ENCODE measurements around the gene PFN3. TPM values are rescaled to one million over a fixed set of nuclear protein-coding genes. Genes with fewer than 3 reads are reported as not detected.

PFN3 gene, protein sequence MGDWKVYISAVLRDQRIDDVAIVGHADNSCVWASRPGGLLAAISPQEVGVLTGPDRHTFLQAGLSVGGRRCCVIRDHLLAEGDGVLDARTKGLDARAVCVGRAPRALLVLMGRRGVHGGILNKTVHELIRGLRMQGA
- total RNA-seq (not detected), total RNA-seq (0 to 0.05 (median 0) reads per million in 29 experiments)
- total RNA-seq (2013): not detected

DNA sequence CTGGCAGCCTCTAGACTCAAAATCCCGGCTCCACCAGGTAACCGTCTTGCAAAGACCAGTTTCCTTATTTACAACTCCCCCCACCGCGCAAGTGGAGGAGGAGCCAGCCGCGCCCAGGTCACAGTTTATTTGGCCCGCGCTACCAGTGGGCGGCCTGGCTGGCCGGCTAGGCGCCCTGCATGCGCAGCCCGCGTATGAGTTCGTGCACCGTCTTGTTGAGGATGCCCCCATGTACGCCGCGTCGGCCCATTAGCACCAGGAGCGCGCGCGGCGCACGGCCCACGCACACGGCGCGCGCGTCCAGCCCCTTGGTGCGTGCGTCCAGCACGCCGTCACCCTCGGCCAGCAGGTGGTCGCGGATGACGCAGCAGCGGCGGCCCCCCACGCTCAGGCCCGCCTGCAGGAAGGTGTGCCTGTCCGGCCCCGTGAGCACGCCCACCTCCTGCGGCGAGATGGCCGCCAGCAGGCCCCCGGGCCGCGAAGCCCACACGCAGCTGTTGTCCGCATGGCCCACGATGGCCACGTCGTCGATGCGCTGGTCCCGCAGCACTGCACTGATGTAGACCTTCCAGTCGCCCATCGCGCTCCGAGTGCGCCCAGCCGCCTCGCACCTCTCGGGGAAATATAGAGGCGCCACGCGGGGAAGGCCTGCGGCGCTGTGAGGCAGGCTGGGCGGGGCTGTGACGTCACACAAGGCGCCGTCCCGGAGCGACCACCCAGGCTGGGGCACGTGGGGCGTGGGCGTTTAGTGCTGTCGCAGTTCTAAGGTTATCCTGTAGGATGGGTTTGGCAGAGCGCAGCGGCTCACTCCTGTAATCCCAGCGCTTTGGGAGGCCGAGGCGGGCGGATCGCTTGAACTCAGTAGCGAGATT is at the start of gene PFN3:
Gene PFN3 (minus strand): TSS at position 665 of the 872 bp plus-strand sequence. CDS start 85 bp downstream, at position 580.
- ChIA-PET CTCF (no interaction called here), POLR2A (no interaction called here)
- no peak within 1 kb of the TSS for H3K27ac ChIP-seq (ENCODE audit: low read length)
- H3K27me3 ChIP-seq (replicated peaks in 1 of 2; ENCODE audit: control insufficient read depth in 2 of 2, extremely low read depth in 1 of 2, insufficient read depth in 2 of 2, low read length in 1 of 2): peaks cover 7 to 19% of the 10 kb centered on the region in 2 experiments
- no peaks in the 10 kb centered on the region for H3K9me3 ChIP-seq
- Mint-ChIP-seq H3K4me1 (peaks cover 24 to 25% (median 25%) of the 10 kb centered on the region in 3 donors), H3K9me3 (no peaks in the 10 kb centered on the region), H3K4me3 (no peak within 1 kb of the TSS), H3K36me3 (no peaks in the 10 kb centered on the region), H3K27ac (no peak within 1 kb of the TSS), H3K27me3 (no peaks in the 10 kb centered on the region)
- peaks cover 22 to 33% of the 10 kb centered on the region in 2 experiments for H3K4me1 ChIP-seq (ENCODE audit: control insufficient read depth in 1 of 2, extremely low read depth in 1 of 2, insufficient read depth in 2 of 2, low read length in 2 of 2)
- DNase-seq (no peak), ATAC-seq (replicated peaks in 1 of 4) (no peak)
- no peaks in the 10 kb centered on the region for H3K36me3 ChIP-seq (ENCODE audit: control insufficient read depth in 2 of 2, extremely low read depth in 1 of 2, insufficient read depth in 1 of 2, low read length in 1 of 2)
- no peak within 1 kb of the TSS for H3K4me3 ChIP-seq (ENCODE audit: control insufficient read depth in 1 of 2, extremely low read depth in 1 of 2, low read length in 1 of 2)
- 77% methylated on average over 84 of the region's 92 CpGs for WGBS (ENCODE audit: insufficient coverage)

DNA sequence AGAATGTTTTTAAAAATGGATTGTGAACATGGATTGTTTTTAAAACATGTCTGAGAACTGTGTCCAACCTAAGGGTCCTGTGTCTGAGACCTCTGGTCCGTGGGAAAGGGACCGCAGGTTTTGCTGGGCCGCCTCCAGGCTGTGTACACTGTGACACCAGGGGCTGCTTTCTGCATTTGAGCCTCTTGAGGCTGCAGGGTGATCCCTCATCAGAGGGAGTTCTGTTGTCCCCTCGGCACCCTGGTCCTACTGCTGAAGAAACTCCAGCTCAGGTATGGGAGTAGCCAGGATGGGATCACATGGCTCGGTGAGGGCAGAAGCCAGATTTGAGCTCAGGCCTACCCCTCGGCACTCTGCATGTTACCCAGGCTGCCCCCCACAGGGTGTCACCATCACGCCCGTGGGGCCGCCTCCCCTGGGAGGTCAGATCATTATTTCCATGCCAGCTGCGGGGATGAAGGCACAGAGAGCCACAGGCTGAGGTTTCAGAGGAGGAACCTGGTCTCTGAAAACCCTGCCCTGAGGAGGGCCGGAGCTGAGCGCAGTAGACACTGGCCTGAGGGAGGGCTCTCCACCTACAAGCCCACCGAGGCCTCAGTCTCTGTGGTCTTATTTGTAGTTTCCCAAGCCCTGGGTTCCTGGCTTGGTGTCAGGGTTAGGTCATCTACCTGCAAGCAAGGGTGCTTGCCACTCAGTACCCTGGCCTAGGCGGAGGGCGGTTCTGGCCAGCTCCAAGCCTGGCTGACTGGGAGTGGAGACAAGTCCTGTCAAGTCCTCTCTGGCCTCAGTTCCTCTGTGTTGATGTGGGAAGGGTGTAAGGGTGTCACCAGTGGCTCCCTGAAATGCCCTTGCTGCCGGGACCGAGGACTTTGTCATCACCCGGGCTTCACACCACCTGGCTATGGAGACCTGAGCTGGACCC is 48.9 kb upstream of the PFN3 start:
- H3K27ac Mint-ChIP-seq: no peak overlapping the region
- CTCF ChIA-PET: interaction anchor here in 1 of 2 donors (3.1 kb wide), 1 partner anchor 46 kb away, joined by 19 read pairs; no protein-coding TSS in a partner anchor
- H3K4me3 Mint-ChIP-seq: peak overlapping the region in 1 of 3 donors; percentile 65
- H3K27ac ChIP-seq (ENCODE audit: low read length): no peak overlapping the region
- no peaks in the 10 kb centered on the region for H3K27me3 Mint-ChIP-seq
- H3K4me1 Mint-ChIP-seq: peaks cover 50 to 54% (median 53%) of the 10 kb centered on the region in 3 donors
- peaks cover 19 to 69% of the 10 kb centered on the region in 2 experiments for H3K4me1 ChIP-seq (ENCODE audit: control insufficient read depth in 1 of 2, extremely low read depth in 1 of 2, insufficient read depth in 2 of 2, low read length in 2 of 2)
- H3K4me3 ChIP-seq (ENCODE audit: control insufficient read depth in 1 of 2, extremely low read depth in 1 of 2, low read length in 1 of 2): no peak overlapping the region
- 81% methylated on average over 16 of the region's 18 CpGs for WGBS (ENCODE audit: insufficient coverage)
- no peaks in the 10 kb centered on the region for H3K9me3 Mint-ChIP-seq
- H3K27me3 ChIP-seq (replicated peaks in 1 of 2; ENCODE audit: control insufficient read depth in 2 of 2, extremely low read depth in 1 of 2, insufficient read depth in 2 of 2, low read length in 1 of 2): peaks cover 0 to 4% of the 10 kb centered on the region in 2 experiments
- no peaks in the 10 kb centered on the region for H3K36me3 Mint-ChIP-seq
- ATAC-seq (replicated peaks in 1 of 4) (no peak), DNase-seq (no peak)
- POLR2A ChIA-PET: interaction anchor here (0.6 to 1.3 kb wide), 2 partner anchors 28 to 40 kb away, joined by 3 to 8 read pairs; partner anchors contain the start of gene F12 (in 1 of the 2)
- no peaks in the 10 kb centered on the region for H3K36me3 ChIP-seq (ENCODE audit: control insufficient read depth in 2 of 2, extremely low read depth in 1 of 2, insufficient read depth in 1 of 2, low read length in 1 of 2)
- H3K9me3 ChIP-seq: no peaks in the 10 kb centered on the region

DNA sequence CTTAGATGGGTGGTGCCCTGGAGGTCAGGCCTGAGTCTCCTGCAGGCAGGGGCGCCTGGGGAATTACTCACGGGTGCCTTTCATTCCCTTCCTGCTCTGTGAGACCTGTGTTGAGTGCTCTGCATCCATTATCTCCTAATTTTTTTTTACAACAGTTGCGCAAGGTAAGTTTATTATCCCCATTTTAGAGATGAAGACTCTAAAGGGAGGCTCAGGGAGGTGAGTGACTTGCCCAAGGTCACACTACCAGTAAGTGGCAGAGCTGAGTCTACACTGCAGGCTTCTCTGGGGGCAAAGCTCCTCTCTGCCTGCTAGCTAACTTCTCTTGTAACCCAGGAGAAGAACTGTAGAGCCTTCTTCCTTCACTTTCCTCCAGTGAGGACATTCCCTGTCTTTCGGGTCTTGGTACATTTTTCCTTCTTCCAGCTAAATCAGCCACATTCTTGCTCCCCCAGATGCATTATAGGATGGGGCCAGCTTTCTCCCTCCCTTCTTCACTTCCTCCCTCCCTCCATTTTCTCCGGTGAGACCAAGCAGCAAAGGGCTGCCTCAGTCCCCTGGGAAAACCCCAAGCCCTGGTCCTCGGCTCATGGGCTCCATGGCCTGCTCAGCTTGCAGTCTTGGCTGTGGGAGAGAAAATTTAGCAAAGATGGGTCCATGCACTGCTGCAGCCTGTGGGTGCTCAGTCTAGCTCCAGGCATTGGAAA is 47.9 kb upstream of the PFN3 start:
- H3K36me3 Mint-ChIP-seq: no peaks in the 10 kb centered on the region

DNA sequence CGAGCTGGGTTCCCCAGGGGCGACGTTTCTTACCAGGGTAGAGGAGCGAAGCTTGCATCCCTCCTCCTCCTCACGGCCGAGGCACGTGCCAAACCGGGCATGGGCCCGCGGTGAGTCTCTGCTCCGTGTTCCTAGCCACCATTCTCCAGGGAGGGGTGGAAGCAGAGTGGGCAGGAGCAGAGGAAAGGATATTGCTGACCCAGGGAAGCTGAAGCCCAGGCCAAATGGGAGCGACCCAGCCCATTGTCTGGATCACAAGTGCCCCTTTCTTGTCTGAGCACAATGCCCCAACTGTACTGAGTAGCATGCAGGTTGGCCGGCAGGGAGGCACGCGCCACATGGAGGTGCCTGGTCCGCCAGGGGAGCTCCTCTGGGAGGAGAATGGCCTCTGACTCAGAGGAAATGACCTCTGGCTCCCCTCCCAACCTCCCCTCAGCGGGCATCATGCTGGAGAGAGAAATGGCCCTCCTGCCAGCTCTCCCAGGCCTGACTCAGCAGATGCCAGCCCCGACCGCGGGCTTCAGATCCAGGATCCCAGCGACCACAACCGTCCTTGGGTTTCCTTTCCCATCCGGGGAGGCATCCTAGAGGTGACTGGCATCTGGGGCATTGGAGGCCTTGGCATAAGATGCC is 47.3 kb upstream of the PFN3 start:
- ChIA-PET CTCF (interaction anchor here (1.4 to 5.0 kb wide), 4 partner anchors 21 to 58 kb away, joined by 4 to 20 read pairs (median 12); partner anchors contain the start of gene GRK6 (in 1 of the 2)), POLR2A (interaction anchor here (0.6 to 3.0 kb wide), 2 partner anchors 16 to 1415 kb away, joined by 5 to 27 read pairs; no protein-coding TSS in a partner anchor)
- Histone ChIP-seq H3K36me3 (ENCODE audit: control insufficient read depth in 2 of 2, extremely low read depth in 1 of 2, insufficient read depth in 1 of 2, low read length in 1 of 2) (peaks cover 0 to 6% of the 10 kb centered on the region in 2 donors), H3K4me1 (ENCODE audit: control insufficient read depth in 1 of 2, extremely low read depth in 1 of 2, insufficient read depth in 2 of 2, low read length in 2 of 2) (peaks cover 19 to 65% of the 10 kb centered on the region in 2 experiments), H3K27me3 (replicated peaks in 1 of 2; ENCODE audit: control insufficient read depth in 2 of 2, extremely low read depth in 1 of 2, insufficient read depth in 2 of 2, low read length in 1 of 2) (peaks cover 0 to 2% of the 10 kb centered on the region in 2 experiments), H3K4me3 (ENCODE audit: control insufficient read depth in 1 of 2, extremely low read depth in 1 of 2, low read length in 1 of 2) (peak overlapping the region in 1 of 2 donors; percentile 40), H3K27ac (ENCODE audit: low read length) (peak overlapping the region; percentile 38), H3K9me3 (no peaks in the 10 kb centered on the region)
- no peak for DNase-seq
- Mint-ChIP-seq H3K4me1 (peaks cover 49 to 51% (median 49%) of the 10 kb centered on the region in 3 donors), H3K36me3 (no peaks in the 10 kb centered on the region), H3K27me3 (no peaks in the 10 kb centered on the region), H3K27ac (peak overlapping the region; percentile 55 to 61), H3K4me3 (peak overlapping the region; percentile 50 to 69 (median 65)), H3K9me3 (no peaks in the 10 kb centered on the region)
- ATAC-seq (replicated peaks in 1 of 4): peak in 1 of 4 experiments; percentile 2
- 46% methylated on average over 8 of the region's 23 CpGs for WGBS (ENCODE audit: insufficient coverage)

More for the DNA sequence above, 47.9 kb upstream of the PFN3 start:
- H3K4me3 Mint-ChIP-seq: peak overlapping the region; percentile 46 to 69 (median 65)
- no peaks in the 10 kb centered on the region for H3K9me3 ChIP-seq
- peaks cover 50 to 54% (median 53%) of the 10 kb centered on the region in 3 donors for H3K4me1 Mint-ChIP-seq
- ChIA-PET CTCF (interaction anchor here (1.4 to 3.1 kb wide), 2 partner anchors 45 to 46 kb away, joined by 4 to 19 read pairs; no protein-coding TSS in a partner anchor), POLR2A (interaction anchor here in 1 of 2 donors (0.6 kb wide), 1 partner anchor 22 kb away, joined by 5 read pairs; the partner anchor contains the start of gene GRK6)
- peak overlapping the region; percentile 36 to 71 for H3K27ac Mint-ChIP-seq
- H3K36me3 ChIP-seq (ENCODE audit: control insufficient read depth in 2 of 2, extremely low read depth in 1 of 2, insufficient read depth in 1 of 2, low read length in 1 of 2): no peaks in the 10 kb centered on the region
- H3K27me3 ChIP-seq (replicated peaks in 1 of 2; ENCODE audit: control insufficient read depth in 2 of 2, extremely low read depth in 1 of 2, insufficient read depth in 2 of 2, low read length in 1 of 2): peaks cover 0 to 4% of the 10 kb centered on the region in 2 experiments
- WGBS (ENCODE audit: insufficient coverage): 100% methylated on average over 1 of the region's 6 CpGs
- H3K27ac ChIP-seq (ENCODE audit: low read length): peak overlapping the region; percentile 12
- DNase-seq (no peak), ATAC-seq (replicated peaks in 1 of 4) (no peak)
- no peaks in the 10 kb centered on the region for H3K9me3 Mint-ChIP-seq
- peaks cover 19 to 69% of the 10 kb centered on the region in 2 experiments for H3K4me1 ChIP-seq (ENCODE audit: control insufficient read depth in 1 of 2, extremely low read depth in 1 of 2, insufficient read depth in 2 of 2, low read length in 2 of 2)
- H3K27me3 Mint-ChIP-seq: no peaks in the 10 kb centered on the region
- no peak overlapping the region for H3K4me3 ChIP-seq (ENCODE audit: control insufficient read depth in 1 of 2, extremely low read depth in 1 of 2, low read length in 1 of 2)

DNA sequence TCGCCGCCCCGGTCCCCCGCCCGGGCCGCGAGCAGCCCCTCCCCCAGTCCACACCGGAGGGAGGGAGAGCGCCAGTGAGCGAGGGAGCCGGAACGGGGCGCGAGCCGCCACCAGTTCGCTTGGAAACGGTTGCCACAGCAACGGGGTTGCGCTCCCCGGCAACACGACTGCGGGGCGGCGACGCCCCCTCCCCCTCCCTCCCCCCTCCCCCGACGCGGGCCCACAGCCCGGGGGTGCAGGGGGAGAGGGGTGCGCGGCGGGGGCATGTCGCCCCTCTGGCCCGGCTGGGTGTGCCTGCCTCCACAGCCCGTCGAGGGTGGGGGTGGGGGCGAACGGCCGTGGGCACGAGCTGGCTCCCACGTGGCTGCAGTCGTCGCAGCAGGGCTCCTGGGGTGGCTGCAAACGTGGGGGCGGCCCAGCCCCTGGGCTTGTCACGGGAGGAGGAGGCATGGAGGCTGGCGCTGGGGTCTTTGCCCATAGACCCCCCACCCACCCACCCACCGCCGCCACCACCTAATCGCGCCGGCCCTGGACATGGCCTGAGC is 46.7 kb upstream of the PFN3 start:
- Mint-ChIP-seq H3K4me1 (peaks cover 47 to 53% (median 53%) of the 10 kb centered on the region in 3 donors), H3K9me3 (no peaks in the 10 kb centered on the region), H3K36me3 (peaks cover 5% of the 10 kb centered on the region), H3K4me3 (peak overlapping the region; percentile 39 to 65 (median 50)), H3K27ac (no peak overlapping the region), H3K27me3 (no peaks in the 10 kb centered on the region)
- Histone ChIP-seq H3K4me3 (ENCODE audit: control insufficient read depth in 1 of 2, extremely low read depth in 1 of 2, low read length in 1 of 2) (peak overlapping the region in 1 of 2 donors; percentile 23), H3K4me1 (ENCODE audit: control insufficient read depth in 1 of 2, extremely low read depth in 1 of 2, insufficient read depth in 2 of 2, low read length in 2 of 2) (peaks cover 19 to 68% of the 10 kb centered on the region in 2 experiments), H3K27ac (ENCODE audit: low read length) (peak overlapping the region; percentile 38), H3K27me3 (replicated peaks in 1 of 2; ENCODE audit: control insufficient read depth in 2 of 2, extremely low read depth in 1 of 2, insufficient read depth in 2 of 2, low read length in 1 of 2) (peaks cover 0 to 2% of the 10 kb centered on the region in 2 experiments), H3K36me3 (ENCODE audit: control insufficient read depth in 2 of 2, extremely low read depth in 1 of 2, insufficient read depth in 1 of 2, low read length in 1 of 2) (peaks cover 0 to 12% of the 10 kb centered on the region in 2 donors), H3K9me3 (no peaks in the 10 kb centered on the region)
- POLR2A ChIA-PET: interaction anchor here (0.6 to 3.0 kb wide), 3 partner anchors 15 to 1416 kb away, joined by 3 to 27 read pairs (median 5); no protein-coding TSS in a partner anchor
- CTCF ChIA-PET: interaction anchor here (1.4 to 5.0 kb wide), 4 partner anchors 21 to 57 kb away, joined by 4 to 20 read pairs (median 12); partner anchors contain the start of gene GRK6 (in 1 of the 2)
- DNase-seq: peak in 34 of 35 experiments; percentile 51 to 90 (median 76)
- 0% methylated on average over 14 of the region's 52 CpGs for WGBS (ENCODE audit: insufficient coverage)
- ATAC-seq (replicated peaks in 1 of 4): peak; percentile 36 to 52 (median 40)

Measured in T-cell (primary cell).